HG02981 (cell line): Measurements from ENCODE around the gene EMILIN2.
"Not testable (repeated sequence)": the region's sequence is repeated elsewhere in the genome, so short reads cannot be mapped to it uniquely, and the experiment has no call there.

Experiments
- ATAC-seq: cut with Tn5 transposase; IDR thresholded peaks from one replicate; pipeline ENCODE4 v1.9.1; 2021; ENCODE audit warnings: mild to moderate bottlenecking, moderate library complexity; ENCODE audit not compliant: unreplicated experiment

The EMILIN2 gene

GRCh38 chr18:2843146-2843545 is 3.7 kb upstream of the EMILIN2 start:
- no peak for ATAC-seq

- ATAC-seq = no peak
These were observed 1.6 kb upstream of the EMILIN2 start for GRCh38 chr18:2845172-2845571.

- no peak for ATAC-seq
These were observed 776 bp downstream of the EMILIN2 start for GRCh38 chr18:2847317-2848246.

GRCh38 chr18:2848247-2849246 is 1.7 kb downstream of the EMILIN2 start:
- no peak for ATAC-seq

- no peak for ATAC-seq
These were observed 4.0 kb downstream of the EMILIN2 start for GRCh38 chr18:2850816-2851215.

- no peak for ATAC-seq
These were observed 5.0 kb downstream of the EMILIN2 start for GRCh38 chr18:2851771-2852170.

- not testable (repeated sequence) for ATAC-seq
These were observed 5.7 kb downstream of the EMILIN2 start for GRCh38 chr18:2852460-2852859.

- ATAC-seq = no peak
These were observed 6.5 kb downstream of the EMILIN2 start for GRCh38 chr18:2853173-2853925.

GRCh38 chr18:2853926-2854664 is 7.3 kb downstream of the EMILIN2 start:
- no peak for ATAC-seq

GRCh38 chr18:2854875-2855274 is 8.1 kb downstream of the EMILIN2 start:
- no peak for ATAC-seq

- ATAC-seq = no peak
These were observed 8.9 kb downstream of the EMILIN2 start for GRCh38 chr18:2855560-2856350.

- ATAC-seq = no peak
These were observed 9.9 kb downstream of the EMILIN2 start for GRCh38 chr18:2856547-2857170.

GRCh38 chr18:2857491-2858131 is 10.8 kb downstream of the EMILIN2 start:
- no peak for ATAC-seq

- ATAC-seq = not testable (repeated sequence)
These were observed 13.6 kb downstream of the EMILIN2 start for GRCh38 chr18:2860397-2860796.

- not testable (repeated sequence) for ATAC-seq
These were observed 17.2 kb downstream of the EMILIN2 start for GRCh38 chr18:2863997-2864396.

- ATAC-seq = not testable (repeated sequence)
These were observed 19.7 kb downstream of the EMILIN2 start for GRCh38 chr18:2866465-2866864.

- ATAC-seq = no peak
These were observed 22.4 kb downstream of the EMILIN2 start for GRCh38 chr18:2869207-2869606.

- no peak for ATAC-seq
These were observed 24.4 kb downstream of the EMILIN2 start for GRCh38 chr18:2871111-2871720.
